ENCODE results near the gene MACROD2.

MACROD2 gene

GRCh38 chr20:15859061-15859460, 1863.7 kb downstream of the MACROD2 start:
- DNase-seq, result no peak

GRCh38 chr20:15860850-15861249, 1865.5 kb downstream of the MACROD2 start:
- no peak for DNase-seq

- DNase-seq, result peak in 2 of 3 experiments; percentile 26 to 83
Observed at GRCh38 chr20:15862178-15862577, 1866.9 kb downstream of the MACROD2 start.

- DNase-seq, result no peak
Observed at GRCh38 chr20:15863735-15864134, 1868.4 kb downstream of the MACROD2 start.

GRCh38 chr20:15865553-15865952, 1870.2 kb downstream of the MACROD2 start:
- DNase-seq, result no peak

GRCh38 chr20:15866916-15867730, 1871.8 kb downstream of the MACROD2 start:
- no peak for DNase-seq

- DNase-seq, result peak in 1 of 3 experiments; percentile 16
Observed at GRCh38 chr20:15867899-15868298, 1872.6 kb downstream of the MACROD2 start.

- DNase-seq, result peak; percentile 31 to 79 (median 48)
Observed at GRCh38 chr20:15875446-15875845, 1880.1 kb downstream of the MACROD2 start.

GRCh38 chr20:15882553-15882952, 1887.2 kb downstream of the MACROD2 start:
- no peak for DNase-seq

- no peak for DNase-seq
Observed at GRCh38 chr20:15886250-15886649, 1890.9 kb downstream of the MACROD2 start.

- no peak for DNase-seq
Observed at GRCh38 chr20:15887387-15887786, 1892.1 kb downstream of the MACROD2 start.

GRCh38 chr20:15889061-15889460, 1893.7 kb downstream of the MACROD2 start:
- peak in 1 of 3 experiments; percentile 45 for DNase-seq

- peak; percentile 3 to 88 (median 67) for DNase-seq
Observed at GRCh38 chr20:15889514-15890256, 1894.4 kb downstream of the MACROD2 start.

- DNase-seq, result no peak
Observed at GRCh38 chr20:15890407-15890982, 1895.2 kb downstream of the MACROD2 start.

- DNase-seq, result no peak
Observed at GRCh38 chr20:15895126-15895525, 1899.8 kb downstream of the MACROD2 start.

GRCh38 chr20:15895560-15896084, 1900.3 kb downstream of the MACROD2 start:
- no peak for DNase-seq

GRCh38 chr20:15899967-15900366, 1904.7 kb downstream of the MACROD2 start:
- DNase-seq, result no peak

GRCh38 chr20:15900443-15900842, 1905.1 kb downstream of the MACROD2 start:
- no peak for DNase-seq

GRCh38 chr20:15902493-15902892, 1907.2 kb downstream of the MACROD2 start:
- peak in 1 of 3 experiments; percentile 7 for DNase-seq

GRCh38 chr20:15905661-15906060, 1910.3 kb downstream of the MACROD2 start:
- DNase-seq, result no peak

- no peak for DNase-seq
Observed at GRCh38 chr20:15909995-15910394, 1914.7 kb downstream of the MACROD2 start.

- no peak for DNase-seq
Observed at GRCh38 chr20:15911581-15911980, 1916.3 kb downstream of the MACROD2 start.

GRCh38 chr20:15913391-15914025, 1918.2 kb downstream of the MACROD2 start:
- DNase-seq, result no peak
